NCI-H1930 (cell line): ENCODE data around the gene SDK1.

ENCODE experiments used
- DNase-seq, 2 experiments: peaks; one replicate each; lab custom pipeline; 2025; lab: John Stamatoyannopoulos, UW

Gene SDK1

GRCh38 chr7:3464900-3465622 lies 164.0 kb downstream of the SDK1 start:
- DNase-seq: no peak

- no peak for DNase-seq
Measured at GRCh38 chr7:3466261-3466660, 165.2 kb downstream of the SDK1 start.

GRCh38 chr7:3469641-3470040 lies 168.6 kb downstream of the SDK1 start:
- DNase-seq: no peak

- DNase-seq: no peak
Measured at GRCh38 chr7:3480197-3480596, 179.1 kb downstream of the SDK1 start.

- DNase-seq: no peak
Measured at GRCh38 chr7:3481435-3481834, 180.4 kb downstream of the SDK1 start.

GRCh38 chr7:3482147-3482921 lies 181.3 kb downstream of the SDK1 start:
- DNase-seq: peak in 1 of 2 experiments; percentile 8

- no peak for DNase-seq
Measured at GRCh38 chr7:3486841-3487240, 185.8 kb downstream of the SDK1 start.

- DNase-seq: no peak
Measured at GRCh38 chr7:3488829-3489228, 187.8 kb downstream of the SDK1 start.

- no peak for DNase-seq
Measured at GRCh38 chr7:3493499-3493898, 192.4 kb downstream of the SDK1 start.

- no peak for DNase-seq
Measured at GRCh38 chr7:3494947-3495346, 193.9 kb downstream of the SDK1 start.

GRCh38 chr7:3495530-3495929 lies 194.5 kb downstream of the SDK1 start:
- DNase-seq: no peak

GRCh38 chr7:3495954-3496353 lies 194.9 kb downstream of the SDK1 start:
- DNase-seq: no peak

- DNase-seq: no peak
Measured at GRCh38 chr7:3497796-3498195, 196.7 kb downstream of the SDK1 start.

- no peak for DNase-seq
Measured at GRCh38 chr7:3501671-3502070, 200.6 kb downstream of the SDK1 start.

- no peak for DNase-seq
Measured at GRCh38 chr7:3504384-3504783, 203.3 kb downstream of the SDK1 start.

- no peak for DNase-seq
Measured at GRCh38 chr7:3510101-3511020, 209.3 kb downstream of the SDK1 start.

- DNase-seq: no peak
Measured at GRCh38 chr7:3517344-3517743, 216.3 kb downstream of the SDK1 start.

- no peak for DNase-seq
Measured at GRCh38 chr7:3518546-3518945, 217.5 kb downstream of the SDK1 start.

- peak; percentile 27 to 65 for DNase-seq
Measured at GRCh38 chr7:3520206-3520605, 219.2 kb downstream of the SDK1 start.

GRCh38 chr7:3527496-3528124 lies 226.6 kb downstream of the SDK1 start:
- DNase-seq: no peak

GRCh38 chr7:3533040-3533439 lies 232.0 kb downstream of the SDK1 start:
- no peak for DNase-seq
